Measurements from ENCODE around the gene TMEM176B.

GRCh38 chr7:150835702-150836280, 35.6 kb upstream of the TMEM176B start:
- TF ChIP-seq, protein P1, sequence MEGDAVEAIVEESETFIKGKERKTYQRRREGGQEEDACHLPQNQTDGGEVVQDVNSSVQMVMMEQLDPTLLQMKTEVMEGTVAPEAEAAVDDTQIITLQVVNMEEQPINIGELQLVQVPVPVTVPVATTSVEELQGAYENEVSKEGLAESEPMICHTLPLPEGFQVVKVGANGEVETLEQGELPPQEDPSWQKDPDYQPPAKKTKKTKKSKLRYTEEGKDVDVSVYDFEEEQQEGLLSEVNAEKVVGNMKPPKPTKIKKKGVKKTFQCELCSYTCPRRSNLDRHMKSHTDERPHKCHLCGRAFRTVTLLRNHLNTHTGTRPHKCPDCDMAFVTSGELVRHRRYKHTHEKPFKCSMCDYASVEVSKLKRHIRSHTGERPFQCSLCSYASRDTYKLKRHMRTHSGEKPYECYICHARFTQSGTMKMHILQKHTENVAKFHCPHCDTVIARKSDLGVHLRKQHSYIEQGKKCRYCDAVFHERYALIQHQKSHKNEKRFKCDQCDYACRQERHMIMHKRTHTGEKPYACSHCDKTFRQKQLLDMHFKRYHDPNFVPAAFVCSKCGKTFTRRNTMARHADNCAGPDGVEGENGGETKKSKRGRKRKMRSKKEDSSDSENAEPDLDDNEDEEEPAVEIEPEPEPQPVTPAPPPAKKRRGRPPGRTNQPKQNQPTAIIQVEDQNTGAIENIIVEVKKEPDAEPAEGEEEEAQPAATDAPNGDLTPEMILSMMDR (IDR thresholded peaks at IDR 0.05), result no peak
- TF ChIP-seq POLR2A (IDR thresholded peaks at IDR 0.05), result no peak

Measured in Peyer's patch (tissue), 4 donors.